GM12878 (cell line): ENCODE data around the gene NCAPH2.

Experiments
- CHD1 ChIP-seq: IDR thresholded peaks from 2 replicates; pipeline ENCODE4 v1.6.1; 2012; ENCODE audit warnings: low read depth, low read length, improper control_type of control experiment
- CTCF ChIP-seq, 3 experiments: IDR thresholded peaks in 2 of 3; conservative IDR thresholded peaks in 1 of 3; 2 replicates each; pipeline ENCODE4 v1.5.1; 2011; ENCODE audit warnings: low read depth in 3 of 3, low read length in 3 of 3, mild to moderate bottlenecking in 3 of 3, control low read depth in 2 of 3, moderate library complexity in 2 of 3, inconsistent platforms in 1 of 3, mixed read lengths in 1 of 3; ENCODE audit not compliant: control insufficient read depth in 2 of 3, insufficient read depth in 1 of 3; ENCODE audit errors: extremely low read depth in 1 of 3
- IRF4 ChIP-seq: IDR thresholded peaks from 2 replicates; pipeline ENCODE4 v1.6.1; 2011; ENCODE audit warnings: low read depth, low read length
- MTA2 ChIP-seq: fragments of 450-650 bp; IDR thresholded peaks from 2 replicates; pipeline ENCODE4 v1.6.1; 2016; ENCODE audit warnings: low read depth, mild to moderate bottlenecking, moderate library complexity
- POLR2AphosphoS5 ChIP-seq: IDR thresholded peaks from 2 replicates; pipeline ENCODE4 v1.6.1; 2011; ENCODE audit warnings: mild to moderate bottlenecking, low read length, inconsistent platforms
- RAD21 ChIP-seq: IDR thresholded peaks from 2 replicates; pipeline ENCODE4 v1.6.1; 2011; ENCODE audit warnings: mild to moderate bottlenecking, low read depth, low read length, moderate library complexity; ENCODE audit not compliant: insufficient read depth
- RCOR1 ChIP-seq: conservative IDR thresholded peaks from 2 replicates; pipeline ENCODE4 v1.6.1; 2012; ENCODE audit warnings: low read depth, low read length, improper control_type of control experiment
- RELA ChIP-seq: fragments of 450-650 bp; IDR thresholded peaks from 2 replicates; pipeline ENCODE4 v1.8.0; 2014; ENCODE audit warnings: borderline replicate concordance; ENCODE audit not compliant: partially characterized antibody
- YY1 ChIP-seq: IDR thresholded peaks from 2 replicates; pipeline ENCODE4 v1.6.1; 2011; ENCODE audit warnings: low read depth, mild to moderate bottlenecking, low read length
- ZNF274 ChIP-seq: IDR thresholded peaks from one replicate; pipeline ENCODE4 v1.8.0; 2011; ENCODE audit not compliant: insufficient read length, insufficient read depth

- TF ChIP-seq CTCF (IDR thresholded peaks at IDR 0.05 in 2 of 3, conservative IDR thresholded peaks at IDR 0.05 in 1 of 3; ENCODE audit: control insufficient read depth in 2 of 3, extremely low read depth in 1 of 3, insufficient read depth in 1 of 3, low read depth in 3 of 3, low read length in 3 of 3) (no peak), RCOR1 (no peak), YY1 (no peak), ZNF274 (no peak), IRF4 (no peak), RELA (no peak), CHD1 (no peak), MTA2 (no peak), POLR2AphosphoS5 (no peak), RAD21 (no peak)
Measured at GRCh38 chr22:50573491-50574382, 65.7 kb downstream of the NCAPH2 start.
